ENCODE measurements around the gene CCDC40. TPM values are rescaled to one million over a fixed set of nuclear protein-coding genes. Genes with fewer than 3 reads are reported as not detected.

CCDC40 gene
- total and polyA plus RNA-seq, 12 donors = 2.1 to 15.7 (median 6.0) TPM

GRCh38 chr17:80082403-80083135 lies 46.1 kb downstream of the CCDC40 start:
- TF ChIP-seq CTCF (IDR thresholded peaks at IDR 0.05) (peak; percentile 47 to 79 (median 68)), POLR2A (IDR thresholded peaks at IDR 0.05) (no peak)
- H3K27ac ChIP-seq = no peak overlapping the region
- intact Hi-C loops (cut with DNase I) = loop anchor here in 1 of 2 donors (5.0 kb wide), 1 partner anchor 75 kb away; no protein-coding TSS in a partner anchor
- H3K4me1 ChIP-seq (replicated peaks in 1 of 2) = peaks cover 0 to 3% of the 10 kb centered on the region in 2 donors
- DNase-seq = peak; percentile 67 to 85 (median 75)
- H3K9me3 ChIP-seq (replicated peaks in 1 of 3) = no peaks in the 10 kb centered on the region
- no peaks in the 10 kb centered on the region for H3K27me3 ChIP-seq
- 23 to 35% (median 26%) methylated on average over 14 to 20 of the region's 20 CpGs for WGBS, 4 donors
- no peaks in the 10 kb centered on the region for H3K36me3 ChIP-seq (replicated peaks in 1 of 2)
- peak overlapping the region in 1 of 4 donors; percentile 37 for H3K4me3 ChIP-seq

GRCh38 chr17:80083136-80083661 lies 46.8 kb downstream of the CCDC40 start:
- no peak overlapping the region for H3K4me3 ChIP-seq
- no peaks in the 10 kb centered on the region for H3K9me3 ChIP-seq (replicated peaks in 1 of 3)
- no peaks in the 10 kb centered on the region for H3K27me3 ChIP-seq
- no peaks in the 10 kb centered on the region for H3K36me3 ChIP-seq (replicated peaks in 1 of 2)
- TF ChIP-seq POLR2A (IDR thresholded peaks at IDR 0.05) = no peak
- no peak for TF ChIP-seq CTCF (IDR thresholded peaks at IDR 0.05)
- intact Hi-C loops (cut with DNase I) = loop anchor here in 1 of 2 donors (5.0 kb wide), 1 partner anchor 76 kb away; no protein-coding TSS in a partner anchor
- H3K27ac ChIP-seq = no peak overlapping the region
- DNase-seq = no peak
- WGBS, 4 donors = 47 to 78% (median 67%) methylated on average over 7 to 13 of the region's 13 CpGs
- H3K4me1 ChIP-seq (replicated peaks in 1 of 2) = peaks cover 0 to 3% of the 10 kb centered on the region in 2 donors

DNA sequence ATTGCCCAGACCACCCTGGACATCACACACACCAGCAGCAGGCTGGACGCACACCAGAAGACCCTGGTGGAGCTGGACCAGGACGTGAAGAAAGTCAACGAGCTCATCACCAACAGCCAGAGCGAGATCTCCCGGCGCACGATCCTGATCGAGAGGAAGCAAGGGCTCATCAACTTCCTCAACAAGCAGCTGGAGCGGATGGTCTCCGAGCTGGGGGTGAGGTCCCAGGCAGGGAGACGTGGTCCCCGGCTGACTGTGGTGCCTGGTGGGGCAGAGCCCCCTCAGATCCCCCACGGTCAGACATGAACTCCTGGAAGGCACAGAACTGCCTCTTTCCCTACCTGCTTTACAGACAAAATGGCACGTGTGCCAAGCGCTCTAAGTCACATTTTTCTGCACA lies 48.3 kb downstream of the CCDC40 start:
- Histone ChIP-seq H3K4me1 (replicated peaks in 1 of 2) (peaks cover 0 to 3% of the 10 kb centered on the region in 2 donors), H3K27me3 (no peaks in the 10 kb centered on the region), H3K9me3 (replicated peaks in 1 of 3) (no peaks in the 10 kb centered on the region), H3K4me3 (no peak overlapping the region), H3K36me3 (replicated peaks in 1 of 2) (no peaks in the 10 kb centered on the region), H3K27ac (no peak overlapping the region)
- TF ChIP-seq CTCF (IDR thresholded peaks at IDR 0.05) = no peak
- no peak for TF ChIP-seq POLR2A (IDR thresholded peaks at IDR 0.05)
- intact Hi-C loops (cut with DNase I) = loop anchor here in 1 of 2 donors (5.0 kb wide), 1 partner anchor 77 kb away; no protein-coding TSS in a partner anchor
- DNase-seq = no peak
- WGBS, 4 donors = 89 to 93% (median 92%) methylated on average over 14 to 15 of the region's 15 CpGs

- WGBS, 4 donors = 85 to 92% (median 89%) methylated on average over 11 to 17 of the region's 17 CpGs
- no peak overlapping the region for H3K4me3 ChIP-seq
- no peak overlapping the region for H3K27ac ChIP-seq
- no peak for TF ChIP-seq CTCF (IDR thresholded peaks at IDR 0.05)
- TF ChIP-seq POLR2A (IDR thresholded peaks at IDR 0.05) = no peak
- H3K36me3 ChIP-seq (replicated peaks in 1 of 2) = no peaks in the 10 kb centered on the region
- H3K27me3 ChIP-seq = no peaks in the 10 kb centered on the region
- intact Hi-C loops (cut with DNase I) = no loop called here
- peaks cover 0 to 3% of the 10 kb centered on the region in 2 donors for H3K4me1 ChIP-seq (replicated peaks in 1 of 2)
- no peak for DNase-seq
- H3K9me3 ChIP-seq (replicated peaks in 1 of 3) = no peaks in the 10 kb centered on the region
These were observed 49.6 kb downstream of the CCDC40 start for GRCh38 chr17:80086081-80086480.

Measured in adrenal gland (tissue), 12 donors.